HepG2 (cell line): ENCODE results near the gene UQCRHL. TPM values are rescaled to one million over a fixed set of nuclear protein-coding genes. Genes with fewer than 3 reads are reported as not detected.
A peak's percentile ranks its signal among the peaks of the same experiment; 100 is the strongest.

Experiments used
- DMAP1 ChIP-seq: IDR thresholded peaks from 2 replicates; pipeline ENCODE4 v1.6.1; 2016
- GFI1 ChIP-seq: sonication (generic); formaldehyde crosslinking; IDR thresholded peaks from 2 replicates; pipeline ENCODE4 v1.5.0; 2020; ENCODE audit warnings: missing genetic modification reagents, mild to moderate bottlenecking, borderline replicate concordance
- POGZ ChIP-seq: sonication (generic); formaldehyde crosslinking; IDR thresholded peaks from 2 replicates; pipeline ENCODE4 v1.4.0; 2020; ENCODE audit warnings: mild to moderate bottlenecking, missing genetic modification reagents
- RAD21 ChIP-seq: fragments of 450-650 bp; formaldehyde crosslinking; IDR thresholded peaks from 2 replicates; pipeline ENCODE4 v1.5.0; 2020; ENCODE audit warnings: mild to moderate bottlenecking
- RARA ChIP-seq: IDR thresholded peaks from 2 replicates; pipeline ENCODE4 v1.6.1; 2016; ENCODE audit warnings: missing genetic modification reagents, missing compliant biosample characterization
- XRCC5 ChIP-seq: fragments of 200-400 bp; formaldehyde crosslinking; optimal IDR thresholded peaks from 2 replicates; pipeline ENCODE3; 2017; ENCODE audit warnings: mild to moderate bottlenecking, low read length
- YEATS4 ChIP-seq: sonication (generic); formaldehyde crosslinking; IDR thresholded peaks from 2 replicates; pipeline ENCODE4 v1.4.0; 2020; ENCODE audit warnings: missing genetic modification reagents, borderline replicate concordance
- ZFP90 ChIP-seq: sonication (generic); formaldehyde crosslinking; IDR thresholded peaks from 2 replicates; pipeline ENCODE4 v1.8.0; 2022; ENCODE audit warnings: missing genetic modification reagents, mild to moderate bottlenecking, inconsistent platforms, borderline replicate concordance
- ZNF292 ChIP-seq: sonication (generic); formaldehyde crosslinking; IDR thresholded peaks from 2 replicates; pipeline ENCODE4 v1.8.1; 2022; ENCODE audit warnings: mild to moderate bottlenecking, low read depth, missing genetic modification reagents, borderline replicate concordance
- polyA plus RNA-seq, 8 experiments: library from polyadenylated mRNA; depleted of rRNA in 3 of 8; stranded (reverse) in 7 of 8; unstranded in 1 of 8; fragments of >200 nt; fragmentation: Illumina TruSeq in 4 of 8; extraction: Trizol in 4 of 8; gene quantifications; 2 replicates each; pipeline versions ENCODE4 v1.2.1 to v1.2.3, GENCODE V29; 2011 to 2016; ENCODE audit warnings: low read depth in 4 of 8, missing spikeins in 1 of 8, mixed read lengths in 1 of 8; ENCODE audit not compliant: insufficient read depth in 1 of 8
- total RNA-seq, 5 experiments: library from RNA; depleted of rRNA; stranded (reverse); fragments of >200 nt; fragmentation: Illumina TruSeq; extraction: Trizol; gene quantifications; 2 replicates each; pipeline ENCODE4 v1.2.3, GENCODE V29; 2016; ENCODE audit warnings: low read depth in 1 of 5
- TF ChIP-seq, protein P1 (sequence below): sonication (generic); formaldehyde crosslinking; IDR thresholded peaks from 2 replicates; pipeline ENCODE4 v1.4.0; 2020; ENCODE audit warnings: missing genetic modification reagents, mild to moderate bottlenecking, borderline replicate concordance
- TF ChIP-seq, protein P2 (sequence below): sonication (generic); formaldehyde crosslinking; IDR thresholded peaks from 2 replicates; pipeline ENCODE4 v1.4.0; 2020; ENCODE audit warnings: mild to moderate bottlenecking, missing genetic modification reagents
- TF ChIP-seq, protein P3 (sequence below): sonication (generic); formaldehyde crosslinking; IDR thresholded peaks from 2 replicates; pipeline ENCODE4 v1.4.0; 2020; ENCODE audit warnings: mild to moderate bottlenecking, missing genetic modification reagents
- TF ChIP-seq, protein P4 (sequence below): sonication (generic); formaldehyde crosslinking; IDR thresholded peaks from 2 replicates; pipeline ENCODE4 v1.5.1; 2020; ENCODE audit warnings: mild to moderate bottlenecking, missing genetic modification reagents, moderate library complexity
- TF ChIP-seq, protein P5 (sequence below): sonication (generic); formaldehyde crosslinking; IDR thresholded peaks from 2 replicates; pipeline ENCODE4 v1.4.0; 2020; ENCODE audit warnings: missing genetic modification reagents

The UQCRHL gene
- total and polyA plus RNA-seq, 2 of the 13 experiments (the other 11 are each of a cell fraction or from before 2014, with no cell fraction given), result 1.8 to 2.3 TPM

DNA sequence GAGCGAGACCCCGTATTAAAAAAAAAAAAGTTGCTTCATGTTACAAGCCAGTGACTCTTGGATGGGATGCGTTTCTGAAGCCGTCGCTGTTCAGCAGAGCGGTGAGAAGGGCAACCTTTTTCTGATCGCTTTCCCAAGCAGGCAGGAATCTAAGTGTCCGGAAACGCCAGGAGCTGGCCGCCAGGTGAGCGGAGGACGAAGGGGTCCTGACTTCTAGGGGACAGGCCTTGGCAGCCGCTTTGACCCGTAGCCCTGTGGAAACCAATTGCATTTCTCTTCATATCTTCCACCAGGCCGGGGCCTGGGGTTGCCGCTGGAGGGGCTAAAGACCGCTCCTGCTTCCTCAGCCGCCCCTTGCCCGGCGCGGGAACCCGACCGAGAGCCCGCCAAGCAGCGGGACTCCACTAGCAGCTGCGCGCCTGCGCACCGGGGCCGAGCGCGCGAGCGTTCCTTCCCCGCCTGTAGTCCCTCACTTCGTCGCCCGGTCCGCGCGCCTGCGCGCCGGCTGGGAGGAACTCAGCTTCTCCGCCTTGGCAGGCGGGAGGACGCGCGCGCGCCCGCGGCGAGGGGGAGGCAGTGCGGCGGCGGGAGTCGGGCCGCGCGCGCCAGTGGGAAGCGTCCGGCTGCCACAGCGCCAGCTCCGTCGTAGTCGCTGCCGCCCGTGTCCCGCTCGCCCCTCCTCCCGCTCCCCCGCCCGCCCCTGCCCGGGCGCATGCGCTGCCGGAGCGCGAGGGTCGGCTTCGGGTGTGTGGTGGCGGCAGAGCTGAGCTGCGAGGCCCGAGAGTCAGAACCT is 39.8 kb upstream of the UQCRHL start, which contains the start of gene SPEN (continued):
- TF ChIP-seq, protein P1, sequence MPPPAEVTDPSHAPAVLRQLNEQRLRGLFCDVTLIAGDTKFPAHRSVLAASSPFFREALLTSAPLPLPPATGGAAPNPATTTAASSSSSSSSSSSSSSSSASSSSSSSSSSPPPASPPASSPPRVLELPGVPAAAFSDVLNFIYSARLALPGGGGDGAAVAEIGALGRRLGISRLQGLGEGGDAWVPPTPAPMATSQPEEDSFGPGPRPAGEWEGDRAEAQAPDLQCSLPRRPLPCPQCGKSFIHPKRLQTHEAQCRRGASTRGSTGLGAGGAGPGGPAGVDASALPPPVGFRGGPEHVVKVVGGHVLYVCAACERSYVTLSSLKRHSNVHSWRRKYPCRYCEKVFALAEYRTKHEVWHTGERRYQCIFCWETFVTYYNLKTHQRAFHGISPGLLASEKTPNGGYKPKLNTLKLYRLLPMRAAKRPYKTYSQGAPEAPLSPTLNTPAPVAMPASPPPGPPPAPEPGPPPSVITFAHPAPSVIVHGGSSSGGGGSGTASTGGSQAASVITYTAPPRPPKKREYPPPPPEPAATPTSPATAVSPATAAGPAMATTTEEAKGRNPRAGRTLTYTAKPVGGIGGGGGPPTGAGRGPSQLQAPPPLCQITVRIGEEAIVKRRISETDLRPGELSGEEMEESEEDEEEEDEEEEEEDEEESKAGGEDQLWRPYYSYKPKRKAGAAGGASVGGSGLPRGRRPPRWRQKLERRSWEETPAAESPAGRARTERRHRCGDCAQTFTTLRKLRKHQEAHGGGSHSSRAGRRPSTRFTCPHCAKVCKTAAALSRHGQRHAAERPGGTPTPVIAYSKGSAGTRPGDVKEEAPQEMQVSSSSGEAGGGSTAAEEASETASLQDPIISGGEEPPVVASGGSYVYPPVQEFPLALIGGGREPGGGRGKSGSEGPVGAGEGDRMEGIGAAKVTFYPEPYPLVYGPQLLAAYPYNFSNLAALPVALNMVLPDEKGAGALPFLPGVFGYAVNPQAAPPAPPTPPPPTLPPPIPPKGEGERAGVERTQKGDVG, result 0 out of 2 replicates have a peak, but pooled peaks have one; percentile 67
- TF ChIP-seq, protein P2, sequence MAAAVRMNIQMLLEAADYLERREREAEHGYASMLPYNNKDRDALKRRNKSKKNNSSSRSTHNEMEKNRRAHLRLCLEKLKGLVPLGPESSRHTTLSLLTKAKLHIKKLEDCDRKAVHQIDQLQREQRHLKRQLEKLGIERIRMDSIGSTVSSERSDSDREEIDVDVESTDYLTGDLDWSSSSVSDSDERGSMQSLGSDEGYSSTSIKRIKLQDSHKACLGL (CRISPR knock-in tag), result peak; percentile 54
- 0 out of 2 replicates have a peak, but pooled peaks have one; percentile 4 for TF ChIP-seq ZFP90 (CRISPR knock-in tag)
- peak; percentile 20; the same call in 1 of the 2 replicates for TF ChIP-seq RAD21 (CRISPR knock-in tag)
- TF ChIP-seq XRCC5, result peak; percentile 74
- TF ChIP-seq POGZ, result peak; percentile 40; the same call in 1 of the 2 replicates
- TF ChIP-seq, protein P3, sequence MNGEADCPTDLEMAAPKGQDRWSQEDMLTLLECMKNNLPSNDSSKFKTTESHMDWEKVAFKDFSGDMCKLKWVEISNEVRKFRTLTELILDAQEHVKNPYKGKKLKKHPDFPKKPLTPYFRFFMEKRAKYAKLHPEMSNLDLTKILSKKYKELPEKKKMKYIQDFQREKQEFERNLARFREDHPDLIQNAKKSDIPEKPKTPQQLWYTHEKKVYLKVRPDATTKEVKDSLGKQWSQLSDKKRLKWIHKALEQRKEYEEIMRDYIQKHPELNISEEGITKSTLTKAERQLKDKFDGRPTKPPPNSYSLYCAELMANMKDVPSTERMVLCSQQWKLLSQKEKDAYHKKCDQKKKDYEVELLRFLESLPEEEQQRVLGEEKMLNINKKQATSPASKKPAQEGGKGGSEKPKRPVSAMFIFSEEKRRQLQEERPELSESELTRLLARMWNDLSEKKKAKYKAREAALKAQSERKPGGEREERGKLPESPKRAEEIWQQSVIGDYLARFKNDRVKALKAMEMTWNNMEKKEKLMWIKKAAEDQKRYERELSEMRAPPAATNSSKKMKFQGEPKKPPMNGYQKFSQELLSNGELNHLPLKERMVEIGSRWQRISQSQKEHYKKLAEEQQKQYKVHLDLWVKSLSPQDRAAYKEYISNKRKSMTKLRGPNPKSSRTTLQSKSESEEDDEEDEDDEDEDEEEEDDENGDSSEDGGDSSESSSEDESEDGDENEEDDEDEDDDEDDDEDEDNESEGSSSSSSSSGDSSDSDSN (CRISPR knock-in tag), result peak; percentile 77
- peak; percentile 56; the same call in 1 of the 2 replicates for TF ChIP-seq YEATS4 (CRISPR knock-in tag)
- TF ChIP-seq RARA (CRISPR knock-in tag), result 0 out of 2 replicates have a peak, but pooled peaks have one; percentile 14
- TF ChIP-seq, protein P4, sequence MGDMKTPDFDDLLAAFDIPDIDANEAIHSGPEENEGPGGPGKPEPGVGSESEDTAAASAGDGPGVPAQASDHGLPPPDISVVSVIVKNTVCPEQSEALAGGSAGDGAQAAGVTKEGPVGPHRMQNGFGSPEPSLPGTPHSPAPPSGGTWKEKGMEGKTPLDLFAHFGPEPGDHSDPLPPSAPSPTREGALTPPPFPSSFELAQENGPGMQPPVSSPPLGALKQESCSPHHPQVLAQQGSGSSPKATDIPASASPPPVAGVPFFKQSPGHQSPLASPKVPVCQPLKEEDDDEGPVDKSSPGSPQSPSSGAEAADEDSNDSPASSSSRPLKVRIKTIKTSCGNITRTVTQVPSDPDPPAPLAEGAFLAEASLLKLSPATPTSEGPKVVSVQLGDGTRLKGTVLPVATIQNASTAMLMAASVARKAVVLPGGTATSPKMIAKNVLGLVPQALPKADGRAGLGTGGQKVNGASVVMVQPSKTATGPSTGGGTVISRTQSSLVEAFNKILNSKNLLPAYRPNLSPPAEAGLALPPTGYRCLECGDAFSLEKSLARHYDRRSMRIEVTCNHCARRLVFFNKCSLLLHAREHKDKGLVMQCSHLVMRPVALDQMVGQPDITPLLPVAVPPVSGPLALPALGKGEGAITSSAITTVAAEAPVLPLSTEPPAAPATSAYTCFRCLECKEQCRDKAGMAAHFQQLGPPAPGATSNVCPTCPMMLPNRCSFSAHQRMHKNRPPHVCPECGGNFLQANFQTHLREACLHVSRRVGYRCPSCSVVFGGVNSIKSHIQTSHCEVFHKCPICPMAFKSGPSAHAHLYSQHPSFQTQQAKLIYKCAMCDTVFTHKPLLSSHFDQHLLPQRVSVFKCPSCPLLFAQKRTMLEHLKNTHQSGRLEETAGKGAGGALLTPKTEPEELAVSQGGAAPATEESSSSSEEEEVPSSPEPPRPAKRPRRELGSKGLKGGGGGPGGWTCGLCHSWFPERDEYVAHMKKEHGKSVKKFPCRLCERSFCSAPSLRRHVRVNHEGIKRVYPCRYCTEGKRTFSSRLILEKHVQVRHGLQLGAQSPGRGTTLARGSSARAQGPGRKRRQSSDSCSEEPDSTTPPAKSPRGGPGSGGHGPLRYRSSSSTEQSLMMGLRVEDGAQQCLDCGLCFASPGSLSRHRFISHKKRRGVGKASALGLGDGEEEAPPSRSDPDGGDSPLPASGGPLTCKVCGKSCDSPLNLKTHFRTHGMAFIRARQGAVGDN, result peak; percentile 88
- TF ChIP-seq GFI1 (CRISPR knock-in tag), result 0 out of 2 replicates have a peak, but pooled peaks have one; percentile 18
- TF ChIP-seq, protein P5, sequence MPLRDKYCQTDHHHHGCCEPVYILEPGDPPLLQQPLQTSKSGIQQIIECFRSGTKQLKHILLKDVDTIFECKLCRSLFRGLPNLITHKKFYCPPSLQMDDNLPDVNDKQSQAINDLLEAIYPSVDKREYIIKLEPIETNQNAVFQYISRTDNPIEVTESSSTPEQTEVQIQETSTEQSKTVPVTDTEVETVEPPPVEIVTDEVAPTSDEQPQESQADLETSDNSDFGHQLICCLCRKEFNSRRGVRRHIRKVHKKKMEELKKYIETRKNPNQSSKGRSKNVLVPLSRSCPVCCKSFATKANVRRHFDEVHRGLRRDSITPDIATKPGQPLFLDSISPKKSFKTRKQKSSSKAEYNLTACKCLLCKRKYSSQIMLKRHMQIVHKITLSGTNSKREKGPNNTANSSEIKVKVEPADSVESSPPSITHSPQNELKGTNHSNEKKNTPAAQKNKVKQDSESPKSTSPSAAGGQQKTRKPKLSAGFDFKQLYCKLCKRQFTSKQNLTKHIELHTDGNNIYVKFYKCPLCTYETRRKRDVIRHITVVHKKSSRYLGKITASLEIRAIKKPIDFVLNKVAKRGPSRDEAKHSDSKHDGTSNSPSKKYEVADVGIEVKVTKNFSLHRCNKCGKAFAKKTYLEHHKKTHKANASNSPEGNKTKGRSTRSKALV, result peak; percentile 57; the same call in 1 of the 2 replicates
- TF ChIP-seq DMAP1 (CRISPR knock-in tag), result peak; percentile 39; the same call in 1 of the 2 replicates
- TF ChIP-seq ZNF292, result 0 out of 2 replicates have a peak, but pooled peaks have one; percentile 50
